Osteocyte (in vitro differentiated cells): ENCODE data around the gene CHAD. TPM values are rescaled to one million over a fixed set of nuclear protein-coding genes. Genes with fewer than 3 reads are reported as not detected.
"Not testable (repeated sequence)": the region's sequence is repeated elsewhere in the genome, so short reads cannot be mapped to it uniquely, and the experiment has no call there.

Experiments used
- DNase-seq: peaks from one replicate; pipeline ENCODE4 v3.0.0; 2021; ENCODE audit warnings: mixed read lengths; ENCODE audit not compliant: unreplicated experiment; ENCODE audit errors: extremely low spot score
- H3K27ac Mint-ChIP-seq: one replicate; pipeline ENCODE4 v1.8.0; 2021; ENCODE audit warnings: mild to moderate bottlenecking, mixed read lengths; ENCODE audit not compliant: unreplicated experiment
- H3K27me3 Mint-ChIP-seq: one replicate; pipeline ENCODE4 v1.8.0; 2021; ENCODE audit warnings: mixed read lengths; ENCODE audit not compliant: unreplicated experiment
- H3K36me3 Mint-ChIP-seq: one replicate; pipeline ENCODE4 v1.8.0; 2021; ENCODE audit warnings: mixed read lengths; ENCODE audit not compliant: unreplicated experiment
- H3K4me1 Mint-ChIP-seq: one replicate; pipeline ENCODE4 v1.8.0; 2021; ENCODE audit warnings: mixed read lengths; ENCODE audit not compliant: unreplicated experiment
- H3K4me3 Mint-ChIP-seq: one replicate; pipeline ENCODE4 v1.8.0; 2021; ENCODE audit warnings: mild to moderate bottlenecking, moderate library complexity, mixed read lengths; ENCODE audit not compliant: unreplicated experiment
- H3K9me3 Mint-ChIP-seq: one replicate; pipeline ENCODE4 v1.8.0; 2021; ENCODE audit warnings: mixed read lengths; ENCODE audit not compliant: unreplicated experiment
- CTCF ChIP-seq: fragments of 200-600 bp; sonication (generic); IDR thresholded peaks from 2 replicates; pipeline ENCODE4 v1.5.0; 2021; ENCODE audit warnings: antibody characterized with exemption, mild to moderate bottlenecking, moderate library complexity
- total RNA-seq: library from RNA; stranded (reverse); gene quantifications from 2 replicates; pipeline ENCODE4 v1.2.1, GENCODE V29; 2021

The CHAD gene
- total RNA-seq, 1 donor from 2014 or later = not detected

GRCh38 chr17:50422738-50423137, 45.9 kb downstream of the CHAD start:
- no peak for DNase-seq
- Mint-ChIP-seq H3K36me3 (no peaks in the 10 kb centered on the region), H3K9me3 (no peaks in the 10 kb centered on the region), H3K27ac (no peak overlapping the region), H3K27me3 (peaks cover 3% of the 10 kb centered on the region), H3K4me3 (no peak overlapping the region), H3K4me1 (peaks cover 30% of the 10 kb centered on the region)
- no peak for TF ChIP-seq CTCF

GRCh38 chr17:50421308-50422051, 47.2 kb downstream of the CHAD start:
- H3K9me3 Mint-ChIP-seq = no peaks in the 10 kb centered on the region
- peaks cover 7% of the 10 kb centered on the region for H3K27me3 Mint-ChIP-seq
- DNase-seq = no peak
- TF ChIP-seq CTCF = no peak
- peak overlapping the region; percentile 66 for H3K4me3 Mint-ChIP-seq
- peak overlapping the region; percentile 85 for H3K27ac Mint-ChIP-seq
- H3K4me1 Mint-ChIP-seq = peaks cover 18% of the 10 kb centered on the region
- no peaks in the 10 kb centered on the region for H3K36me3 Mint-ChIP-seq

- Mint-ChIP-seq H3K9me3 (no peaks in the 10 kb centered on the region), H3K27ac (peak overlapping the region; percentile 85), H3K36me3 (no peaks in the 10 kb centered on the region), H3K4me1 (peaks cover 14% of the 10 kb centered on the region), H3K27me3 (peaks cover 7% of the 10 kb centered on the region), H3K4me3 (no peak overlapping the region)
- TF ChIP-seq CTCF = no peak
- DNase-seq = no peak
These were observed 48.1 kb downstream of the CHAD start for GRCh38 chr17:50420419-50421112.

GRCh38 chr17:50419577-50419976, 49.1 kb downstream of the CHAD start:
- H3K9me3 Mint-ChIP-seq, DNase-seq, H3K27ac Mint-ChIP-seq, H3K4me3 Mint-ChIP-seq, H3K27me3 Mint-ChIP-seq, H3K36me3 Mint-ChIP-seq: not testable (repeated sequence)
- peaks cover 13% of the 10 kb centered on the region for H3K4me1 Mint-ChIP-seq

GRCh38 chr17:50414808-50415207, 53.9 kb downstream of the CHAD start:
- Mint-ChIP-seq H3K9me3 (no peaks in the 10 kb centered on the region), H3K4me1 (no peaks in the 10 kb centered on the region), H3K4me3 (no peak overlapping the region), H3K36me3 (no peaks in the 10 kb centered on the region), H3K27me3 (peaks cover 16% of the 10 kb centered on the region), H3K27ac (no peak overlapping the region)
- TF ChIP-seq CTCF = no peak
- no peak for DNase-seq

Other genes starting within 250 kb of the CHAD start
- gene TMEM92, start 194.4 kb downstream of the CHAD start, total RNA-seq = 4.3 and 6.6 TPM in 2 replicates
- 31.6 and 32.0 TPM in 2 replicates for gene XYLT2, start 122.8 kb downstream of the CHAD start, total RNA-seq
- gene MRPL27, start 95.7 kb downstream of the CHAD start, total RNA-seq = 54.5 and 59.0 TPM in 2 replicates
- 2.8 and 3.6 TPM in 2 replicates for gene EME1, start 95.7 kb downstream of the CHAD start, total RNA-seq
- 87.0 and 87.2 TPM in 2 replicates for gene LRRC59, start 71.4 kb downstream of the CHAD start, total RNA-seq
- 25.4 and 28.1 TPM in 2 replicates for gene ACSF2, start 42.7 kb downstream of the CHAD start, total RNA-seq
- 36.7 and 37.5 TPM in 2 replicates for gene RSAD1, start 10.0 kb upstream of the CHAD start, total RNA-seq
- gene MYCBPAP, start 39.6 kb upstream of the CHAD start, total RNA-seq = 0.46 and 0.81 TPM in 2 replicates
- gene EPN3, start 63.9 kb upstream of the CHAD start, total RNA-seq = not detected in 2 replicates
- gene SPATA20, start 78.3 kb upstream of the CHAD start, total RNA-seq = 55.0 and 58.1 TPM in 2 replicates
- gene CACNA1G, start 91.8 kb upstream of the CHAD start, total RNA-seq = 0.10 and 0.11 TPM in 2 replicates
- 0.37 and 0.73 TPM in 2 replicates for gene ABCC3, start 166.0 kb upstream of the CHAD start, total RNA-seq
- 38.4 and 41.1 TPM in 2 replicates for gene ANKRD40, start 239.0 kb upstream of the CHAD start, total RNA-seq